HepG2 (cell line): Measurements from ENCODE around the gene HS3ST5. TPM values are rescaled to one million over a fixed set of nuclear protein-coding genes. Genes with fewer than 3 reads are reported as not detected.

Experiments used
- ARNTL ChIP-seq: sonication (generic); formaldehyde crosslinking; IDR thresholded peaks from 2 replicates; pipeline ENCODE4 v1.4.0; 2020; ENCODE audit warnings: mild to moderate bottlenecking, missing genetic modification reagents
- ATM ChIP-seq: fragments of 450-650 bp; IDR thresholded peaks from 2 replicates; pipeline ENCODE4 v1.7.1; 2017; ENCODE audit warnings: mild to moderate bottlenecking, borderline replicate concordance
- DNMT1 ChIP-seq: sonication (generic); formaldehyde crosslinking; IDR thresholded peaks from 2 replicates; pipeline ENCODE4 v1.5.1; 2020; ENCODE audit warnings: mild to moderate bottlenecking, missing genetic modification reagents
- EHMT2 ChIP-seq: fragments of 200-600 bp; sonication (generic); IDR thresholded peaks from 2 replicates; pipeline ENCODE4 v1.7.0; 2017; ENCODE audit warnings: antibody characterized with exemption, low read depth, low read length, borderline replicate concordance
- FOSL2 ChIP-seq: sonication (generic); formaldehyde crosslinking; IDR thresholded peaks from 2 replicates; pipeline ENCODE4 v1.4.0; 2020; ENCODE audit warnings: missing genetic modification reagents
- HNF1B ChIP-seq: sonication (generic); formaldehyde crosslinking; IDR thresholded peaks from 2 replicates; pipeline ENCODE4 v1.5.1; 2020; ENCODE audit warnings: mild to moderate bottlenecking, moderate library complexity, missing genetic modification reagents
- KDM4B ChIP-seq: sonication (generic); formaldehyde crosslinking; IDR thresholded peaks from 2 replicates; pipeline ENCODE4 v1.4.0; 2020; ENCODE audit warnings: missing genetic modification reagents
- MBD4 ChIP-seq: IDR thresholded peaks from 2 replicates; pipeline ENCODE4 v1.6.1; 2012; ENCODE audit warnings: low read length, inconsistent platforms, borderline replicate concordance
- SNAI1 ChIP-seq: sonication (generic); formaldehyde crosslinking; IDR thresholded peaks from 2 replicates; pipeline ENCODE4 v1.5.0; 2020; ENCODE audit warnings: mild to moderate bottlenecking, missing genetic modification reagents, borderline replicate concordance
- STAG1 ChIP-seq: sonication (generic); formaldehyde crosslinking; IDR thresholded peaks from 2 replicates; pipeline ENCODE4 v1.4.0; 2020; ENCODE audit warnings: missing genetic modification reagents
- ZNF20 ChIP-seq: sonication (generic); formaldehyde crosslinking; IDR thresholded peaks from 2 replicates; pipeline ENCODE4 v1.4.0; 2020; ENCODE audit warnings: mild to moderate bottlenecking, moderate library complexity, missing genetic modification reagents
- ZNF24 ChIP-seq: fragments of 450-650 bp; IDR thresholded peaks from 2 replicates; pipeline ENCODE4 v1.6.1; 2017; ENCODE audit warnings: antibody characterized with exemption, mild to moderate bottlenecking
- polyA plus RNA-seq, 8 experiments: library from polyadenylated mRNA; depleted of rRNA in 3 of 8; stranded (reverse) in 7 of 8; unstranded in 1 of 8; fragments of >200 nt; fragmentation: Illumina TruSeq in 4 of 8; extraction: Trizol in 4 of 8; gene quantifications; 2 replicates each; pipeline versions ENCODE4 v1.2.1 to v1.2.3, GENCODE V29; 2011 to 2016; ENCODE audit warnings: low read depth in 4 of 8, missing spikeins in 1 of 8, mixed read lengths in 1 of 8; ENCODE audit not compliant: insufficient read depth in 1 of 8
- total RNA-seq, 5 experiments: library from RNA; depleted of rRNA; stranded (reverse); fragments of >200 nt; fragmentation: Illumina TruSeq; extraction: Trizol; gene quantifications; 2 replicates each; pipeline ENCODE4 v1.2.3, GENCODE V29; 2016; ENCODE audit warnings: low read depth in 1 of 5
- TF ChIP-seq, protein P1 (sequence below): sonication (generic); formaldehyde crosslinking; IDR thresholded peaks from 2 replicates; pipeline ENCODE4 v1.4.0; 2020; ENCODE audit warnings: missing genetic modification reagents, borderline replicate concordance
- TF ChIP-seq, protein P2 (sequence below): sonication (generic); formaldehyde crosslinking; IDR thresholded peaks from 2 replicates; pipeline ENCODE4 v1.4.0; 2020; ENCODE audit warnings: missing genetic modification reagents
- TF ChIP-seq, protein P3 (sequence below): sonication (generic); formaldehyde crosslinking; IDR thresholded peaks from 2 replicates; pipeline ENCODE4 v1.4.0; 2020; ENCODE audit warnings: mild to moderate bottlenecking, missing genetic modification reagents

Gene HS3ST5
- total and polyA plus RNA-seq, 2 of the 13 experiments (the other 11 are each of a cell fraction or from before 2014, with no cell fraction given): 1.1 to 1.6 TPM

- TF ChIP-seq, protein P1, sequence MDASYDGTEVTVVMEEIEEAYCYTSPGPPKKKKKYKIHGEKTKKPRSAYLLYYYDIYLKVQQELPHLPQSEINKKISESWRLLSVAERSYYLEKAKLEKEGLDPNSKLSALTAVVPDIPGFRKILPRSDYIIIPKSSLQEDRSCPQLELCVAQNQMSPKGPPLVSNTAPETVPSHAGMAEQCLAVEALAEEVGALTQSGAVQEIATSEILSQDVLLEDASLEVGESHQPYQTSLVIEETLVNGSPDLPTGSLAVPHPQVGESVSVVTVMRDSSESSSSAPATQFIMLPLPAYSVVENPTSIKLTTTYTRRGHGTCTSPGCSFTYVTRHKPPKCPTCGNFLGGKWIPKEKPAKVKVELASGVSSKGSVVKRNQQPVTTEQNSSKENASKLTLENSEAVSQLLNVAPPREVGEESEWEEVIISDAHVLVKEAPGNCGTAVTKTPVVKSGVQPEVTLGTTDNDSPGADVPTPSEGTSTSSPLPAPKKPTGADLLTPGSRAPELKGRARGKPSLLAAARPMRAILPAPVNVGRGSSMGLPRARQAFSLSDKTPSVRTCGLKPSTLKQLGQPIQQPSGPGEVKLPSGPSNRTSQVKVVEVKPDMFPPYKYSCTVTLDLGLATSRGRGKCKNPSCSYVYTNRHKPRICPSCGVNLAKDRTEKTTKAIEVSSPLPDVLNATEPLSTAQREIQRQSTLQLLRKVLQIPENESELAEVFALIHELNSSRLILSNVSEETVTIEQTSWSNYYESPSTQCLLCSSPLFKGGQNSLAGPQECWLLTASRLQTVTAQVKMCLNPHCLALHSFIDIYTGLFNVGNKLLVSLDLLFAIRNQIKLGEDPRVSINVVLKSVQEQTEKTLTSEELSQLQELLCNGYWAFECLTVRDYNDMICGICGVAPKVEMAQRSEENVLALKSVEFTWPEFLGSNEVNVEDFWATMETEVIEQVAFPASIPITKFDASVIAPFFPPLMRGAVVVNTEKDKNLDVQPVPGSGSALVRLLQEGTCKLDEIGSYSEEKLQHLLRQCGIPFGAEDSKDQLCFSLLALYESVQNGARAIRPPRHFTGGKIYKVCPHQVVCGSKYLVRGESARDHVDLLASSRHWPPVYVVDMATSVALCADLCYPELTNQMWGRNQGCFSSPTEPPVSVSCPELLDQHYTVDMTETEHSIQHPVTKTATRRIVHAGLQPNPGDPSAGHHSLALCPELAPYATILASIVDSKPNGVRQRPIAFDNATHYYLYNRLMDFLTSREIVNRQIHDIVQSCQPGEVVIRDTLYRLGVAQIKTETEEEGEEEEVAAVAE (CRISPR knock-in tag): no peak
- TF ChIP-seq, protein P2, sequence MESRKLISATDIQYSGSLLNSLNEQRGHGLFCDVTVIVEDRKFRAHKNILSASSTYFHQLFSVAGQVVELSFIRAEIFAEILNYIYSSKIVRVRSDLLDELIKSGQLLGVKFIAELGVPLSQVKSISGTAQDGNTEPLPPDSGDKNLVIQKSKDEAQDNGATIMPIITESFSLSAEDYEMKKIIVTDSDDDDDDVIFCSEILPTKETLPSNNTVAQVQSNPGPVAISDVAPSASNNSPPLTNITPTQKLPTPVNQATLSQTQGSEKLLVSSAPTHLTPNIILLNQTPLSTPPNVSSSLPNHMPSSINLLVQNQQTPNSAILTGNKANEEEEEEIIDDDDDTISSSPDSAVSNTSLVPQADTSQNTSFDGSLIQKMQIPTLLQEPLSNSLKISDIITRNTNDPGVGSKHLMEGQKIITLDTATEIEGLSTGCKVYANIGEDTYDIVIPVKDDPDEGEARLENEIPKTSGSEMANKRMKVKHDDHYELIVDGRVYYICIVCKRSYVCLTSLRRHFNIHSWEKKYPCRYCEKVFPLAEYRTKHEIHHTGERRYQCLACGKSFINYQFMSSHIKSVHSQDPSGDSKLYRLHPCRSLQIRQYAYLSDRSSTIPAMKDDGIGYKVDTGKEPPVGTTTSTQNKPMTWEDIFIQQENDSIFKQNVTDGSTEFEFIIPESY (CRISPR knock-in tag): no peak
- TF ChIP-seq ZNF24: no peak
- no peak for TF ChIP-seq SNAI1 (CRISPR knock-in tag)
- TF ChIP-seq ARNTL: no peak
- TF ChIP-seq FOSL2 (CRISPR knock-in tag): peak; percentile 31; the same call in 1 of the 2 replicates
- TF ChIP-seq ZNF20 (CRISPR knock-in tag): no peak
- no peak for TF ChIP-seq ATM
- TF ChIP-seq HNF1B: peak; percentile 63; the same call in 1 of the 2 replicates
- TF ChIP-seq STAG1: peak; percentile 34
- TF ChIP-seq KDM4B (CRISPR knock-in tag): peak; percentile 17; the same call in 1 of the 2 replicates
- TF ChIP-seq, protein P3, sequence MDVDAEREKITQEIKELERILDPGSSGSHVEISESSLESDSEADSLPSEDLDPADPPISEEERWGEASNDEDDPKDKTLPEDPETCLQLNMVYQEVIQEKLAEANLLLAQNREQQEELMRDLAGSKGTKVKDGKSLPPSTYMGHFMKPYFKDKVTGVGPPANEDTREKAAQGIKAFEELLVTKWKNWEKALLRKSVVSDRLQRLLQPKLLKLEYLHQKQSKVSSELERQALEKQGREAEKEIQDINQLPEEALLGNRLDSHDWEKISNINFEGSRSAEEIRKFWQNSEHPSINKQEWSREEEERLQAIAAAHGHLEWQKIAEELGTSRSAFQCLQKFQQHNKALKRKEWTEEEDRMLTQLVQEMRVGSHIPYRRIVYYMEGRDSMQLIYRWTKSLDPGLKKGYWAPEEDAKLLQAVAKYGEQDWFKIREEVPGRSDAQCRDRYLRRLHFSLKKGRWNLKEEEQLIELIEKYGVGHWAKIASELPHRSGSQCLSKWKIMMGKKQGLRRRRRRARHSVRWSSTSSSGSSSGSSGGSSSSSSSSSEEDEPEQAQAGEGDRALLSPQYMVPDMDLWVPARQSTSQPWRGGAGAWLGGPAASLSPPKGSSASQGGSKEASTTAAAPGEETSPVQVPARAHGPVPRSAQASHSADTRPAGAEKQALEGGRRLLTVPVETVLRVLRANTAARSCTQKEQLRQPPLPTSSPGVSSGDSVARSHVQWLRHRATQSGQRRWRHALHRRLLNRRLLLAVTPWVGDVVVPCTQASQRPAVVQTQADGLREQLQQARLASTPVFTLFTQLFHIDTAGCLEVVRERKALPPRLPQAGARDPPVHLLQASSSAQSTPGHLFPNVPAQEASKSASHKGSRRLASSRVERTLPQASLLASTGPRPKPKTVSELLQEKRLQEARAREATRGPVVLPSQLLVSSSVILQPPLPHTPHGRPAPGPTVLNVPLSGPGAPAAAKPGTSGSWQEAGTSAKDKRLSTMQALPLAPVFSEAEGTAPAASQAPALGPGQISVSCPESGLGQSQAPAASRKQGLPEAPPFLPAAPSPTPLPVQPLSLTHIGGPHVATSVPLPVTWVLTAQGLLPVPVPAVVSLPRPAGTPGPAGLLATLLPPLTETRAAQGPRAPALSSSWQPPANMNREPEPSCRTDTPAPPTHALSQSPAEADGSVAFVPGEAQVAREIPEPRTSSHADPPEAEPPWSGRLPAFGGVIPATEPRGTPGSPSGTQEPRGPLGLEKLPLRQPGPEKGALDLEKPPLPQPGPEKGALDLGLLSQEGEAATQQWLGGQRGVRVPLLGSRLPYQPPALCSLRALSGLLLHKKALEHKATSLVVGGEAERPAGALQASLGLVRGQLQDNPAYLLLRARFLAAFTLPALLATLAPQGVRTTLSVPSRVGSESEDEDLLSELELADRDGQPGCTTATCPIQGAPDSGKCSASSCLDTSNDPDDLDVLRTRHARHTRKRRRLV (CRISPR knock-in tag): 0 out of 2 replicates have a peak, but pooled peaks have one; percentile 38
- TF ChIP-seq EHMT2: 0 out of 2 replicates have a peak, but pooled peaks have one; percentile 18
- TF ChIP-seq MBD4: no peak; the same call in 1 of the 2 replicates
- TF ChIP-seq DNMT1 (CRISPR knock-in tag): no peak
Measured at GRCh38 chr6:114144887-114145851, 197.7 kb downstream of the HS3ST5 start (continued).
